H1 (cell line): Measurements from ENCODE around the gene S1PR1. TPM values are rescaled to one million over a fixed set of nuclear protein-coding genes. Genes with fewer than 3 reads are reported as not detected.

Source experiments
- BACH1 ChIP-seq: IDR thresholded peaks from 2 replicates; pipeline ENCODE4 v1.6.1; 2012; ENCODE audit warnings: low read length, improper control_type of control experiment
- JUN ChIP-seq: IDR thresholded peaks from 2 replicates; pipeline ENCODE4 v1.6.1; 2011; ENCODE audit warnings: low read depth, mild to moderate bottlenecking, improper control_type of control experiment, low read length
- KDM1A ChIP-seq: fragments of 200-600, 300-600 bp; sonication (generic); IDR thresholded peaks from 2 replicates; pipeline ENCODE4 v1.7.1; 2016; ENCODE audit warnings: mild to moderate bottlenecking, low read length, borderline replicate concordance
- POU5F1 ChIP-seq: IDR thresholded peaks from 2 replicates; pipeline ENCODE4 v1.6.1; 2011; ENCODE audit warnings: low read depth, mild to moderate bottlenecking, low read length, moderate library complexity
- SAP30 ChIP-seq: fragments of 300-600 bp; sonication (generic); IDR thresholded peaks from 2 replicates; pipeline ENCODE4 v1.7.1; 2012; ENCODE audit warnings: low read length, moderate library complexity, mild to moderate bottlenecking, inconsistent platforms; ENCODE audit not compliant: insufficient read depth, insufficient replicate concordance
- SIX5 ChIP-seq: IDR thresholded peaks from 2 replicates; pipeline ENCODE4 v1.6.1; 2011; ENCODE audit warnings: mild to moderate bottlenecking, low read depth, low read length
- TBP ChIP-seq: IDR thresholded peaks from 2 replicates; pipeline ENCODE4 v1.6.1; 2011; ENCODE audit warnings: low read depth, low read length, improper control_type of control experiment
- polyA plus RNA-seq, 7 experiments: library from polyadenylated mRNA; depleted of rRNA in 3 of 7; stranded (reverse) in 5 of 7; unstranded in 2 of 7; fragments of >200 nt in 5 of 7; fragments of 200-250 nt in 2 of 7; gene quantifications; 1 replicate in 5 of 7; 2 replicates in 1 of 7; 4 replicates in 1 of 7; pipeline versions ENCODE4 v1.2.1 to v1.2.3, GENCODE V29; 2011 to 2013; ENCODE audit warnings: missing spikeins in 2 of 7, mixed read lengths in 2 of 7
- total RNA-seq: library from RNA; stranded (reverse); fragmentation: NEBNext Ultra II Directional; extraction: Animal tissue kit (Norgen Biotek cat#: 25700); gene quantifications from 2 replicates; pipeline ENCODE4 v1.2.1, GENCODE V29; 2021

The S1PR1 gene
- total and polyA plus RNA-seq, 2 of the 8 experiments (the other 6 are each of a cell fraction or from before 2014, with no cell fraction given) = 3.5 to 5.5 TPM

GRCh38 chr1:101278238-101278637 lies 41.4 kb downstream of the S1PR1 start (continued):
- TF ChIP-seq POU5F1 (no peak), SIX5 (no peak), KDM1A (no peak), TBP (no peak), SAP30 (no peak), BACH1 (no peak), JUN (no peak)
